Measurements from ENCODE around the gene WNK2.

The WNK2 gene

DNA sequence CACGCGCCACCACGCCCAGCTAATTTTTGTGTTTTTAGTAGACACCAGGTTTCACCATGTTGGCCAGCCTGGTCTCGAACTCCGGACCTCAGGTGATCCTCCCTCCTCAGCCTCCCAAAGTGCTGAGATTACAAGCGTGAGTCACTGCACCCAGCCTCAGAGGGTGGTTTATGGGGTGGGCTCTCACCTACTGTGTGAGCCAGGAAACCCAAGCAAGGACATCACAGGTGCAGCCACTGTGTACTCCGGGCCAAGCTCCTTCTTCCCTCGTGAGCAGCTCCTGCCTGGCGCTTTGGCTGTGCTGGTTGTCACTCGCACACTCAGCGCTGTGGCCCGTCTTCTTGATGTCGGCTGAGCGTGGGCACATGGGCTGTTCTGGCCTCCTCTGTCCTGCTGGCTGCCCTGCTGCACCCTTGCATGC lies 70.1 kb downstream of the WNK2 start:
- TF ChIP-seq, protein P1, sequence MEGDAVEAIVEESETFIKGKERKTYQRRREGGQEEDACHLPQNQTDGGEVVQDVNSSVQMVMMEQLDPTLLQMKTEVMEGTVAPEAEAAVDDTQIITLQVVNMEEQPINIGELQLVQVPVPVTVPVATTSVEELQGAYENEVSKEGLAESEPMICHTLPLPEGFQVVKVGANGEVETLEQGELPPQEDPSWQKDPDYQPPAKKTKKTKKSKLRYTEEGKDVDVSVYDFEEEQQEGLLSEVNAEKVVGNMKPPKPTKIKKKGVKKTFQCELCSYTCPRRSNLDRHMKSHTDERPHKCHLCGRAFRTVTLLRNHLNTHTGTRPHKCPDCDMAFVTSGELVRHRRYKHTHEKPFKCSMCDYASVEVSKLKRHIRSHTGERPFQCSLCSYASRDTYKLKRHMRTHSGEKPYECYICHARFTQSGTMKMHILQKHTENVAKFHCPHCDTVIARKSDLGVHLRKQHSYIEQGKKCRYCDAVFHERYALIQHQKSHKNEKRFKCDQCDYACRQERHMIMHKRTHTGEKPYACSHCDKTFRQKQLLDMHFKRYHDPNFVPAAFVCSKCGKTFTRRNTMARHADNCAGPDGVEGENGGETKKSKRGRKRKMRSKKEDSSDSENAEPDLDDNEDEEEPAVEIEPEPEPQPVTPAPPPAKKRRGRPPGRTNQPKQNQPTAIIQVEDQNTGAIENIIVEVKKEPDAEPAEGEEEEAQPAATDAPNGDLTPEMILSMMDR (IDR thresholded peaks at IDR 0.05; ENCODE audit: insufficient read depth, low read length): no peak
- no peak for TF ChIP-seq POLR2AphosphoS5 (IDR thresholded peaks at IDR 0.05; ENCODE audit: low read depth)
- TF ChIP-seq, protein P2, sequence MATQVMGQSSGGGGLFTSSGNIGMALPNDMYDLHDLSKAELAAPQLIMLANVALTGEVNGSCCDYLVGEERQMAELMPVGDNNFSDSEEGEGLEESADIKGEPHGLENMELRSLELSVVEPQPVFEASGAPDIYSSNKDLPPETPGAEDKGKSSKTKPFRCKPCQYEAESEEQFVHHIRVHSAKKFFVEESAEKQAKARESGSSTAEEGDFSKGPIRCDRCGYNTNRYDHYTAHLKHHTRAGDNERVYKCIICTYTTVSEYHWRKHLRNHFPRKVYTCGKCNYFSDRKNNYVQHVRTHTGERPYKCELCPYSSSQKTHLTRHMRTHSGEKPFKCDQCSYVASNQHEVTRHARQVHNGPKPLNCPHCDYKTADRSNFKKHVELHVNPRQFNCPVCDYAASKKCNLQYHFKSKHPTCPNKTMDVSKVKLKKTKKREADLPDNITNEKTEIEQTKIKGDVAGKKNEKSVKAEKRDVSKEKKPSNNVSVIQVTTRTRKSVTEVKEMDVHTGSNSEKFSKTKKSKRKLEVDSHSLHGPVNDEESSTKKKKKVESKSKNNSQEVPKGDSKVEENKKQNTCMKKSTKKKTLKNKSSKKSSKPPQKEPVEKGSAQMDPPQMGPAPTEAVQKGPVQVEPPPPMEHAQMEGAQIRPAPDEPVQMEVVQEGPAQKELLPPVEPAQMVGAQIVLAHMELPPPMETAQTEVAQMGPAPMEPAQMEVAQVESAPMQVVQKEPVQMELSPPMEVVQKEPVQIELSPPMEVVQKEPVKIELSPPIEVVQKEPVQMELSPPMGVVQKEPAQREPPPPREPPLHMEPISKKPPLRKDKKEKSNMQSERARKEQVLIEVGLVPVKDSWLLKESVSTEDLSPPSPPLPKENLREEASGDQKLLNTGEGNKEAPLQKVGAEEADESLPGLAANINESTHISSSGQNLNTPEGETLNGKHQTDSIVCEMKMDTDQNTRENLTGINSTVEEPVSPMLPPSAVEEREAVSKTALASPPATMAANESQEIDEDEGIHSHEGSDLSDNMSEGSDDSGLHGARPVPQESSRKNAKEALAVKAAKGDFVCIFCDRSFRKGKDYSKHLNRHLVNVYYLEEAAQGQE (IDR thresholded peaks at IDR 0.05; ENCODE audit: insufficient replicate concordance, low read depth): no peak
- no peak for TF ChIP-seq GABPA (IDR thresholded peaks at IDR 0.05; ENCODE audit: low read depth)
- no peak for TF ChIP-seq SPI1 (IDR thresholded peaks at IDR 0.05; ENCODE audit: borderline replicate concordance, low read depth)
- DNase-seq (ENCODE audit: low read depth in 1 of 2, low spot score in 1 of 2): no peak
- Histone ChIP-seq H3K4me3 (replicated peaks; ENCODE audit: insufficient read depth, low read length) (no peak overlapping the region), H3K27me3 (ENCODE audit: insufficient read depth, poor library complexity, severe bottlenecking) (no peaks in the 10 kb centered on the region), H3K27ac (replicated peaks) (no peak overlapping the region)

DNA sequence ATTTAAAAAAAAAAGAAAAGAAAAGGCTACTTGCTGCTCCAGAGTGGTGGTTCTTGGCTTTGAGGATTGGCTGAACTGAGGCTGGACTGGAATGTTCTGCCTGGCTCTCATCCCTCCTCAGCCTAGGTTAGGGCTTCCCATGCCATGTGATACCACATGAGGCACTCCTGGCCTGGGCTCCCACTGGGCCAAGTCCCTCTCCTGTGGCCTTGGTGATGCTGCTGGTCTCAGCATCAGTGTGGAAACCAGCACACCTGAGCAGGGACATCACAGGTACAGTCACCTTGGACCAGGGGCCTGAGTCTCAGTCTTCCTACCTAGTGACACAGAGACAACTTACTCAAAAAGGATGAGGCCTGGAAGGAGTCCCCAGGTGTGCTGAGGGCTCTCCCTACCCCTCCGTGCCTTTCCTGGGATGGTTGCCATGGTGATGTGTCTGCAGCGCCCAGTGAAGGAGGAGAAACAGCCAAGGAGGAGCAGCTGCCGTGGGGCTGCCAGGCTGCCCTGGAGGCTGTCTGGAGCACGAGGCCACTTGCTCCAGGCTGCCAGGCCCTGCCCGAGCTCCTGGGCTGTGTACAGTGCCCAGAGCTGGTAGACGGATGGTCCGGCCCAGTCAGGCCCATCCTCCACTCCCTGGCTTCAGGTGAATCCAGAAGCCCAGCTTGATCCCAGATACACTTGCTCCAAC lies 71.0 kb downstream of the WNK2 start:
- H3K27me3 ChIP-seq (ENCODE audit: insufficient read depth, poor library complexity, severe bottlenecking): no peaks in the 10 kb centered on the region
- TF ChIP-seq, protein P2 (IDR thresholded peaks at IDR 0.05; ENCODE audit: insufficient replicate concordance, low read depth): no peak
- TF ChIP-seq GABPA (IDR thresholded peaks at IDR 0.05; ENCODE audit: low read depth) (no peak), SPI1 (IDR thresholded peaks at IDR 0.05; ENCODE audit: borderline replicate concordance, low read depth) (no peak), POLR2AphosphoS5 (IDR thresholded peaks at IDR 0.05; ENCODE audit: low read depth) (no peak)
- TF ChIP-seq, protein P1 (IDR thresholded peaks at IDR 0.05; ENCODE audit: insufficient read depth, low read length): no peak
- no peak overlapping the region for H3K4me3 ChIP-seq (replicated peaks; ENCODE audit: insufficient read depth, low read length)

GRCh38 chr9:93255494-93255867 lies 71.5 kb downstream of the WNK2 start:
- no peak overlapping the region for H3K27ac ChIP-seq (replicated peaks)
- no peaks in the 10 kb centered on the region for H3K27me3 ChIP-seq (ENCODE audit: insufficient read depth, poor library complexity, severe bottlenecking)
- no peak overlapping the region for H3K4me3 ChIP-seq (replicated peaks; ENCODE audit: insufficient read depth, low read length)
- TF ChIP-seq POLR2AphosphoS5 (IDR thresholded peaks at IDR 0.05; ENCODE audit: low read depth): no peak
- TF ChIP-seq SPI1 (IDR thresholded peaks at IDR 0.05; ENCODE audit: borderline replicate concordance, low read depth): no peak
- TF ChIP-seq, protein P1 (IDR thresholded peaks at IDR 0.05; ENCODE audit: insufficient read depth, low read length): no peak
- TF ChIP-seq, protein P2 (IDR thresholded peaks at IDR 0.05; ENCODE audit: insufficient replicate concordance, low read depth): no peak
- TF ChIP-seq GABPA (IDR thresholded peaks at IDR 0.05; ENCODE audit: low read depth): no peak
- DNase-seq (ENCODE audit: low read depth in 1 of 2, low spot score in 1 of 2): no peak

More for the DNA sequence above, 71.0 kb downstream of the WNK2 start:
- no peak for DNase-seq (ENCODE audit: low read depth in 1 of 2, low spot score in 1 of 2)
- no peak overlapping the region for H3K27ac ChIP-seq (replicated peaks)

Measured in HL-60 (cell line).